HepG2 (cell line): Measurements from ENCODE around the gene CCT7. TPM values are rescaled to one million over a fixed set of nuclear protein-coding genes. Genes with fewer than 3 reads are reported as not detected.

Experiments used
- ATF7-NPFF ChIP-seq: sonication (generic); formaldehyde crosslinking; IDR thresholded peaks from 2 replicates; pipeline ENCODE4 v1.8.1; 2023; ENCODE audit warnings: mild to moderate bottlenecking, low read depth, missing genetic modification reagents, moderate library complexity
- ATM ChIP-seq: fragments of 450-650 bp; IDR thresholded peaks from 2 replicates; pipeline ENCODE4 v1.7.1; 2017; ENCODE audit warnings: mild to moderate bottlenecking, borderline replicate concordance
- CREM ChIP-seq, 2 experiments: sonication (generic) in 1 of 2; formaldehyde crosslinking in 1 of 2; IDR thresholded peaks; 2 replicates each; pipeline versions ENCODE4 v1.4.0 to v1.6.1; 2016 to 2020; ENCODE audit warnings: antibody characterized with exemption in 1 of 2, mild to moderate bottlenecking in 1 of 2, missing genetic modification reagents in 1 of 2
- GTF2F1 ChIP-seq: fragments of 150-350 bp; IDR thresholded peaks from 2 replicates; pipeline ENCODE4 v1.6.1; 2014; ENCODE audit warnings: low read length
- JUNB ChIP-seq: sonication (generic); formaldehyde crosslinking; IDR thresholded peaks from 2 replicates; pipeline ENCODE4 v1.8.0; 2022; ENCODE audit warnings: missing genetic modification reagents, mild to moderate bottlenecking, borderline replicate concordance
- KAT8 ChIP-seq: IDR thresholded peaks from 2 replicates; pipeline ENCODE4 v1.6.1; 2016; ENCODE audit warnings: missing genetic modification reagents, missing compliant biosample characterization
- KDM5B ChIP-seq: sonication (generic); formaldehyde crosslinking; IDR thresholded peaks from 2 replicates; pipeline ENCODE4 v1.4.0; 2020; ENCODE audit warnings: missing genetic modification reagents, mild to moderate bottlenecking, borderline replicate concordance
- PRMT3 ChIP-seq: sonication (generic); formaldehyde crosslinking; IDR thresholded peaks from 2 replicates; pipeline ENCODE4 v1.8.1; 2022; ENCODE audit warnings: low read depth, mild to moderate bottlenecking, moderate library complexity, missing genetic modification reagents, borderline replicate concordance
- REPIN1 ChIP-seq: sonication (generic); formaldehyde crosslinking; IDR thresholded peaks from 2 replicates; pipeline ENCODE4 v1.8.0; 2022; ENCODE audit warnings: missing genetic modification reagents, low read depth, mild to moderate bottlenecking, borderline replicate concordance
- THAP11 ChIP-seq: IDR thresholded peaks from 2 replicates; pipeline ENCODE4 v1.6.1; 2016; ENCODE audit warnings: missing biosample characterization, missing genetic modification reagents
- TMF1 ChIP-seq: sonication (generic); formaldehyde crosslinking; IDR thresholded peaks from 2 replicates; pipeline ENCODE4 v1.8.1; 2022; ENCODE audit warnings: low read depth, missing genetic modification reagents
- ZNF3 ChIP-seq: IDR thresholded peaks from 2 replicates; pipeline ENCODE4 v1.7.0; 2017; ENCODE audit warnings: inconsistent platforms
- ZNF30 ChIP-seq: sonication (generic); formaldehyde crosslinking; IDR thresholded peaks from 2 replicates; pipeline ENCODE4 v1.5.0; 2020; ENCODE audit warnings: mild to moderate bottlenecking, missing genetic modification reagents
- ZNF468 ChIP-seq: sonication (generic); formaldehyde crosslinking; IDR thresholded peaks from 2 replicates; pipeline ENCODE4 v1.8.0; 2022; ENCODE audit warnings: mild to moderate bottlenecking, moderate library complexity, missing genetic modification reagents
- ZNF546 ChIP-seq: sonication (generic); formaldehyde crosslinking; conservative IDR thresholded peaks from 2 replicates; pipeline ENCODE4 v1.8.1; 2023; ENCODE audit warnings: mild to moderate bottlenecking, missing genetic modification reagents
- ZNF577 ChIP-seq: sonication (generic); formaldehyde crosslinking; IDR thresholded peaks from 2 replicates; pipeline ENCODE4 v1.4.0; 2020; ENCODE audit warnings: mild to moderate bottlenecking, low read depth, missing genetic modification reagents, borderline replicate concordance
- polyA plus RNA-seq, 8 experiments: library from polyadenylated mRNA; depleted of rRNA in 3 of 8; stranded (reverse) in 7 of 8; unstranded in 1 of 8; fragments of >200 nt; fragmentation: Illumina TruSeq in 4 of 8; extraction: Trizol in 4 of 8; gene quantifications; 2 replicates each; pipeline versions ENCODE4 v1.2.1 to v1.2.3, GENCODE V29; 2011 to 2016; ENCODE audit warnings: low read depth in 4 of 8, missing spikeins in 1 of 8, mixed read lengths in 1 of 8; ENCODE audit not compliant: insufficient read depth in 1 of 8
- total RNA-seq, 5 experiments: library from RNA; depleted of rRNA; stranded (reverse); fragments of >200 nt; fragmentation: Illumina TruSeq; extraction: Trizol; gene quantifications; 2 replicates each; pipeline ENCODE4 v1.2.3, GENCODE V29; 2016; ENCODE audit warnings: low read depth in 1 of 5
- TF ChIP-seq, protein P1 (sequence below): sonication (generic); formaldehyde crosslinking; IDR thresholded peaks from 2 replicates; pipeline ENCODE4 v1.5.0; 2020; ENCODE audit warnings: missing genetic modification reagents
- TF ChIP-seq, protein P2 (sequence below): sonication (generic); formaldehyde crosslinking; conservative IDR thresholded peaks from 2 replicates; pipeline ENCODE4 v1.4.0; 2020; ENCODE audit warnings: missing genetic modification reagents
- TF ChIP-seq, protein P3 (sequence below): sonication (generic); formaldehyde crosslinking; IDR thresholded peaks from 2 replicates; pipeline ENCODE4 v1.5.0; 2020; ENCODE audit warnings: missing genetic modification reagents, mild to moderate bottlenecking, borderline replicate concordance
- TF ChIP-seq, protein P4 (sequence below): sonication (generic); formaldehyde crosslinking; IDR thresholded peaks from 2 replicates; pipeline ENCODE4 v1.5.0; 2020; ENCODE audit warnings: missing genetic modification reagents
- TF ChIP-seq, protein P5 (sequence below): sonication (generic); formaldehyde crosslinking; IDR thresholded peaks from 2 replicates; pipeline ENCODE4 v1.4.0; 2020; ENCODE audit warnings: missing genetic modification reagents, borderline replicate concordance

The CCT7 gene
- total and polyA plus RNA-seq, 2 of the 13 experiments (the other 11 are each of a cell fraction or from before 2014, with no cell fraction given) = 347 to 517 TPM

DNA sequence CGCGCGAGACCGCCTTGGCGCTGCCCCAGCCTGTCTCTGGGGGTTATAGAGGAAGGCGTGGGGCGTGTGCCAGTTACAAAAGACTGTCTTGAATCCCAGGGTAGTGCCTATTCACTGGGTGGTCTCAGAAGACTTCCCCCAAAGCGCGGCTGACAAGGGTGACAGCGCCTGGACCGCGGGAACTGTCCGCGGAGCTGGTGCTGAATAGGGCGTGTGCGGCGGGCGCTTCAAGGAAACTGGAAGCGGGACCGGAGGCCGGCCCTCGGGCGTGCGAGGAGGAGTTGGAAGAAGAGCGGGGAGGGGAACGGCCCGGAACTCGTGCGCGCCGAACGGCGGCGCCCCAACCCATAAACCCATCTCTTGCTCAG, 57.0 kb downstream of the CCT7 start (continued):
- TF ChIP-seq, protein P1, sequence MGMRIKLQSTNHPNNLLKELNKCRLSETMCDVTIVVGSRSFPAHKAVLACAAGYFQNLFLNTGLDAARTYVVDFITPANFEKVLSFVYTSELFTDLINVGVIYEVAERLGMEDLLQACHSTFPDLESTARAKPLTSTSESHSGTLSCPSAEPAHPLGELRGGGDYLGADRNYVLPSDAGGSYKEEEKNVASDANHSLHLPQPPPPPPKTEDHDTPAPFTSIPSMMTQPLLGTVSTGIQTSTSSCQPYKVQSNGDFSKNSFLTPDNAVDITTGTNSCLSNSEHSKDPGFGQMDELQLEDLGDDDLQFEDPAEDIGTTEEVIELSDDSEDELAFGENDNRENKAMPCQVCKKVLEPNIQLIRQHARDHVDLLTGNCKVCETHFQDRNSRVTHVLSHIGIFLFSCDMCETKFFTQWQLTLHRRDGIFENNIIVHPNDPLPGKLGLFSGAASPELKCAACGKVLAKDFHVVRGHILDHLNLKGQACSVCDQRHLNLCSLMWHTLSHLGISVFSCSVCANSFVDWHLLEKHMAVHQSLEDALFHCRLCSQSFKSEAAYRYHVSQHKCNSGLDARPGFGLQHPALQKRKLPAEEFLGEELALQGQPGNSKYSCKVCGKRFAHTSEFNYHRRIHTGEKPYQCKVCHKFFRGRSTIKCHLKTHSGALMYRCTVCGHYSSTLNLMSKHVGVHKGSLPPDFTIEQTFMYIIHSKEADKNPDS (CRISPR knock-in tag) = no peak
- TF ChIP-seq ZNF3 (CRISPR knock-in tag) (no peak), ZNF468 (CRISPR knock-in tag) (no peak; the same call in 1 of the 2 replicates), ZNF546 (CRISPR knock-in tag) (no peak), CREM (IDR thresholded peaks at IDR 0.05) (no peak), CREM (CRISPR knock-in tag; IDR thresholded peaks at IDR 0.05) (no peak), REPIN1 (CRISPR knock-in tag) (no peak), KAT8 (peak; percentile 51; the same call in 1 of the 2 replicates), JUNB (CRISPR knock-in tag) (no peak), ATF7-NPFF (CRISPR knock-in tag) (no peak; the same call in 1 of the 2 replicates), PRMT3 (CRISPR knock-in tag) (no peak; the same call in 1 of the 2 replicates), THAP11 (CRISPR knock-in tag) (0 out of 2 replicates have a peak, but pooled peaks have one; percentile 44), TMF1 (CRISPR knock-in tag) (0 out of 2 replicates have a peak, but pooled peaks have one; percentile 55), ZNF577 (CRISPR knock-in tag) (no peak), GTF2F1 (no peak), ZNF30 (CRISPR knock-in tag) (peak; percentile 65; the same call in 1 of the 2 replicates), KDM5B (peak; percentile 91; the same call in 1 of the 2 replicates), ATM (no peak)
- TF ChIP-seq, protein P2, sequence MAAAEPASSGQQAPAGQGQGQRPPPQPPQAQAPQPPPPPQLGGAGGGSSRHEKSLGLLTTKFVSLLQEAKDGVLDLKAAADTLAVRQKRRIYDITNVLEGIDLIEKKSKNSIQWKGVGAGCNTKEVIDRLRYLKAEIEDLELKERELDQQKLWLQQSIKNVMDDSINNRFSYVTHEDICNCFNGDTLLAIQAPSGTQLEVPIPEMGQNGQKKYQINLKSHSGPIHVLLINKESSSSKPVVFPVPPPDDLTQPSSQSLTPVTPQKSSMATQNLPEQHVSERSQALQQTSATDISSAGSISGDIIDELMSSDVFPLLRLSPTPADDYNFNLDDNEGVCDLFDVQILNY (CRISPR knock-in tag) = peak; percentile 58; the same call in 1 of the 2 replicates
- TF ChIP-seq, protein P3, sequence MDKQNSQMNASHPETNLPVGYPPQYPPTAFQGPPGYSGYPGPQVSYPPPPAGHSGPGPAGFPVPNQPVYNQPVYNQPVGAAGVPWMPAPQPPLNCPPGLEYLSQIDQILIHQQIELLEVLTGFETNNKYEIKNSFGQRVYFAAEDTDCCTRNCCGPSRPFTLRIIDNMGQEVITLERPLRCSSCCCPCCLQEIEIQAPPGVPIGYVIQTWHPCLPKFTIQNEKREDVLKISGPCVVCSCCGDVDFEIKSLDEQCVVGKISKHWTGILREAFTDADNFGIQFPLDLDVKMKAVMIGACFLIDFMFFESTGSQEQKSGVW (CRISPR knock-in tag) = no peak
- TF ChIP-seq, protein P4, sequence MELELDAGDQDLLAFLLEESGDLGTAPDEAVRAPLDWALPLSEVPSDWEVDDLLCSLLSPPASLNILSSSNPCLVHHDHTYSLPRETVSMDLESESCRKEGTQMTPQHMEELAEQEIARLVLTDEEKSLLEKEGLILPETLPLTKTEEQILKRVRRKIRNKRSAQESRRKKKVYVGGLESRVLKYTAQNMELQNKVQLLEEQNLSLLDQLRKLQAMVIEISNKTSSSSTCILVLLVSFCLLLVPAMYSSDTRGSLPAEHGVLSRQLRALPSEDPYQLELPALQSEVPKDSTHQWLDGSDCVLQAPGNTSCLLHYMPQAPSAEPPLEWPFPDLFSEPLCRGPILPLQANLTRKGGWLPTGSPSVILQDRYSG (CRISPR knock-in tag) = peak; percentile 92; the same call in 1 of the 2 replicates
- TF ChIP-seq, protein P5, sequence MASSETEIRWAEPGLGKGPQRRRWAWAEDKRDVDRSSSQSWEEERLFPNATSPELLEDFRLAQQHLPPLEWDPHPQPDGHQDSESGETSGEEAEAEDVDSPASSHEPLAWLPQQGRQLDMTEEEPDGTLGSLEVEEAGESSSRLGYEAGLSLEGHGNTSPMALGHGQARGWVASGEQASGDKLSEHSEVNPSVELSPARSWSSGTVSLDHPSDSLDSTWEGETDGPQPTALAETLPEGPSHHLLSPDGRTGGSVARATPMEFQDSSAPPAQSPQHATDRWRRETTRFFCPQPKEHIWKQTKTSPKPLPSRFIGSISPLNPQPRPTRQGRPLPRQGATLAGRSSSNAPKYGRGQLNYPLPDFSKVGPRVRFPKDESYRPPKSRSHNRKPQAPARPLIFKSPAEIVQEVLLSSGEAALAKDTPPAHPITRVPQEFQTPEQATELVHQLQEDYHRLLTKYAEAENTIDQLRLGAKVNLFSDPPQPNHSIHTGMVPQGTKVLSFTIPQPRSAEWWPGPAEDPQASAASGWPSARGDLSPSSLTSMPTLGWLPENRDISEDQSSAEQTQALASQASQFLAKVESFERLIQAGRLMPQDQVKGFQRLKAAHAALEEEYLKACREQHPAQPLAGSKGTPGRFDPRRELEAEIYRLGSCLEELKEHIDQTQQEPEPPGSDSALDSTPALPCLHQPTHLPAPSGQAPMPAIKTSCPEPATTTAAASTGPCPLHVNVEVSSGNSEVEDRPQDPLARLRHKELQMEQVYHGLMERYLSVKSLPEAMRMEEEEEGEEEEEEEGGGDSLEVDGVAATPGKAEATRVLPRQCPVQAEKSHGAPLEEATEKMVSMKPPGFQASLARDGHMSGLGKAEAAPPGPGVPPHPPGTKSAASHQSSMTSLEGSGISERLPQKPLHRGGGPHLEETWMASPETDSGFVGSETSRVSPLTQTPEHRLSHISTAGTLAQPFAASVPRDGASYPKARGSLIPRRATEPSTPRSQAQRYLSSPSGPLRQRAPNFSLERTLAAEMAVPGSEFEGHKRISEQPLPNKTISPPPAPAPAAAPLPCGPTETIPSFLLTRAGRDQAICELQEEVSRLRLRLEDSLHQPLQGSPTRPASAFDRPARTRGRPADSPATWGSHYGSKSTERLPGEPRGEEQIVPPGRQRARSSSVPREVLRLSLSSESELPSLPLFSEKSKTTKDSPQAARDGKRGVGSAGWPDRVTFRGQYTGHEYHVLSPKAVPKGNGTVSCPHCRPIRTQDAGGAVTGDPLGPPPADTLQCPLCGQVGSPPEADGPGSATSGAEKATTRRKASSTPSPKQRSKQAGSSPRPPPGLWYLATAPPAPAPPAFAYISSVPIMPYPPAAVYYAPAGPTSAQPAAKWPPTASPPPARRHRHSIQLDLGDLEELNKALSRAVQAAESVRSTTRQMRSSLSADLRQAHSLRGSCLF (CRISPR knock-in tag) = peak; percentile 94
